Neural progenitor cell (in vitro differentiated cells): ENCODE data around the gene HMG20A.

Source experiments
- CTCF ChIP-seq: fragments of 200-600 bp; sonication (generic); IDR thresholded peaks from 2 replicates; pipeline ENCODE4 v1.5.1; 2017; ENCODE audit warnings: antibody characterized with exemption, mild to moderate bottlenecking
- EZH2 ChIP-seq: fragments of 200-600 bp; sonication (generic); IDR thresholded peaks from 2 replicates; pipeline ENCODE4 v1.6.1; 2017; ENCODE audit warnings: antibody characterized with exemption, mild to moderate bottlenecking, moderate library complexity
- EZH2phosphoT487 ChIP-seq: fragments of 200-600 bp; sonication (generic); IDR thresholded peaks from 2 replicates; pipeline ENCODE4 v1.6.1; 2017; ENCODE audit warnings: antibody characterized with exemption

- TF ChIP-seq CTCF = no peak
- no peak for TF ChIP-seq EZH2
- no peak for TF ChIP-seq EZH2phosphoT487
Observed at GRCh38 chr15:77380033-77380432, 40.7 kb upstream of the HMG20A start.
